Left lung (tissue), 10 donors: Measurements from ENCODE around the gene PMFBP1. TPM values are rescaled to one million over a fixed set of nuclear protein-coding genes. Genes with fewer than 3 reads are reported as not detected.

Source experiments
- ATAC-seq: fragments of 200-7000 bp; cut with Tn5 transposase; one replicate; pipeline ENCODE4 v1.9.1; 2020; ENCODE audit warnings: moderate library complexity
- DNase-seq, 4 donors: peaks; one replicate each; pipeline ENCODE4 v3.0.0-alpha.2; 2013 to 2020
- H3K27ac ChIP-seq, 2 donors: fragments of 200-600 bp; sonication (generic) in 1 of 2; one replicate each; pipeline versions ENCODE4 v1.5.0 to v1.8.0; 2020 to 2021
- H3K27me3 ChIP-seq, 2 donors: fragments of 200-600 bp; sonication (generic) in 1 of 2; one replicate each; pipeline versions ENCODE4 v1.5.0 to v1.8.0; 2020 to 2021
- H3K36me3 ChIP-seq, 2 donors: fragments of 200-600 bp; sonication (generic) in 1 of 2; one replicate each; pipeline versions ENCODE4 v1.5.0 to v1.8.0; 2020 to 2021
- H3K4me1 ChIP-seq, 2 donors: fragments of 200-600 bp; one replicate each; pipeline ENCODE4 v1.8.0; 2021
- H3K4me3 ChIP-seq, 2 donors: fragments of 200-600 bp; sonication (generic) in 1 of 2; one replicate each; pipeline versions ENCODE4 v1.5.0 to v1.8.0; 2020 to 2021; ENCODE audit warnings: mild to moderate bottlenecking in 1 of 2
- H3K9me3 ChIP-seq, 2 donors: fragments of 200-600 bp; sonication (generic) in 1 of 2; one replicate each; pipeline versions ENCODE4 v1.5.0 to v1.8.0; 2020 to 2021
- CTCF ChIP-seq, 2 donors: fragments of 200-600 bp; sonication (generic) in 1 of 2; IDR thresholded peaks; one replicate each; pipeline versions ENCODE4 v1.5.0 to v1.8.0; 2021; ENCODE audit warnings: antibody characterized with exemption in 2 of 2
- intact Hi-C, 2 donors: fragments of 100-400 bp; cut with DNase I; formaldehyde crosslinking; loops; one replicate each; pipeline versions ENCODE4 v1.11.2 to v1.14.2; 2022
- polyA plus RNA-seq, 6 donors: library from polyadenylated mRNA; unstranded; fragments of 120-200 nt; gene quantifications; one replicate each; pipeline ENCODE4 v1.2.1, GENCODE V29; 2013; ENCODE audit not compliant: insufficient read length in 6 of 6
- total RNA-seq, 2 donors: library from RNA; stranded (reverse); fragmentation: NEBNext Ultra II Directional; extraction: Animal tissue kit (Norgen Biotek cat#: 25700); gene quantifications; one replicate each; pipeline ENCODE4 v1.2.1, GENCODE V29; 2021
- donor health status: DM: no; HTN: yes; CAD: no.
- donor health status: DM: no; HTN: no; CAD: no.

The PMFBP1 gene
- total and polyA plus RNA-seq, 8 donors, result 0.47 to 6.5 (median 4.9) TPM

- intact Hi-C loops, result no loop called here
- H3K36me3 ChIP-seq, result peaks cover 0 to 3% of the 10 kb centered on the region in 2 donors
- no peak overlapping the region for H3K27ac ChIP-seq
- no peaks in the 10 kb centered on the region for H3K27me3 ChIP-seq
- DNase-seq (peak in 1 of 4 donors; percentile 6), ATAC-seq (peak; percentile 21)
- no peak overlapping the region for H3K4me3 ChIP-seq
- no peaks in the 10 kb centered on the region for H3K9me3 ChIP-seq
- peaks cover 3 to 10% of the 10 kb centered on the region in 2 donors for H3K4me1 ChIP-seq
- no peak for TF ChIP-seq CTCF (IDR thresholded peaks at IDR 0.05)
Measured at GRCh38 chr16:72072514-72073342, 99.2 kb downstream of the PMFBP1 start.

Other genes with a start within 250 kb of the PMFBP1 start
- under 1 TPM; 0.05 to 0.17 TPM for gene PKD1L3, start 171.8 kb downstream of the PMFBP1 start, total RNA-seq
- under 1 TPM; 0.11 to 0.28 (median 0.19) TPM for gene PKD1L3, start 171.8 kb downstream of the PMFBP1 start, polyA plus RNA-seq
- gene DHODH, start 163.4 kb downstream of the PMFBP1 start, total RNA-seq, result 10 to 100 TPM in 1 of 2 donors, 1 to 10 TPM in 1; 5.4 to 13.2 TPM
- gene DHODH, start 163.4 kb downstream of the PMFBP1 start, polyA plus RNA-seq, result 10 to 100 TPM; 16.1 to 19.9 (median 17.8) TPM
- gene HP, start 117.7 kb downstream of the PMFBP1 start, total RNA-seq, result 100 to 1,000 TPM in 1 of 2 donors, 1 to 10 TPM in 1; 7.8 to 127 TPM
- gene HP, start 117.7 kb downstream of the PMFBP1 start, polyA plus RNA-seq, result 1 to 10 TPM in 3 of 6 donors, under 1 TPM in 3; 0.46 to 1.8 (median 1.1) TPM
- gene HPR, start 108.9 kb downstream of the PMFBP1 start, total RNA-seq, result under 1 TPM in 1 of 2 donors, not detected in 1; 0.29 TPM
- under 1 TPM in 5 of 6 donors, not detected in 1; 0.20 to 0.66 (median 0.36) TPM for gene HPR, start 108.9 kb downstream of the PMFBP1 start, polyA plus RNA-seq
- 10 to 100 TPM in 1 of 2 donors, 1 to 10 TPM in 1; 9.8 to 11.7 TPM for gene TXNL4B, start 78.5 kb downstream of the PMFBP1 start, total RNA-seq
- gene TXNL4B, start 78.5 kb downstream of the PMFBP1 start, polyA plus RNA-seq, result 10 to 100 TPM; 16.9 to 22.9 (median 20.3) TPM
- 10 to 100 TPM; 41.5 to 56.2 TPM for gene DHX38, start 78.3 kb downstream of the PMFBP1 start, total RNA-seq
- gene DHX38, start 78.3 kb downstream of the PMFBP1 start, polyA plus RNA-seq, result 10 to 100 TPM; 71.5 to 81.6 (median 76.8) TPM